GM06990 (cell line): ENCODE data around the gene CALD1.

Experiments used
- DNase-seq: peaks from one replicate; pipeline ENCODE4 v3.0.0-alpha.2; 2011; ENCODE audit not compliant: insufficient read length; ENCODE audit errors: extremely low read depth
- H3K27me3 ChIP-seq: replicated peaks from 2 replicates; pipeline ENCODE4 v1.6.0; 2011; ENCODE audit warnings: low read length; ENCODE audit not compliant: control insufficient read depth, insufficient read depth
- H3K36me3 ChIP-seq: 2 replicates; pipeline ENCODE4 v1.5.1; 2011; ENCODE audit warnings: low read length; ENCODE audit not compliant: control insufficient read depth, insufficient read depth
- H3K4me3 ChIP-seq: replicated peaks from 2 replicates; pipeline ENCODE4 v1.5.1; 2011; ENCODE audit warnings: low read depth, mild to moderate bottlenecking, control low read depth, low read length
- CTCF ChIP-seq: IDR thresholded peaks from 2 replicates; pipeline ENCODE4 v1.5.1; 2011; ENCODE audit warnings: low read length, control low read depth, mild to moderate bottlenecking, inconsistent platforms; ENCODE audit not compliant: insufficient read depth, poor library complexity, severe bottlenecking

CALD1 gene

GRCh38 chr7:134789967-134790685, 10.7 kb downstream of the CALD1 start:
- no peak for DNase-seq
- Histone ChIP-seq H3K36me3 (no peaks in the 10 kb centered on the region), H3K4me3 (no peak overlapping the region), H3K27me3 (peaks cover 2% of the 10 kb centered on the region)
- no peak for TF ChIP-seq CTCF

GRCh38 chr7:134792968-134793367, 13.5 kb downstream of the CALD1 start:
- no peak for TF ChIP-seq CTCF
- DNase-seq: no peak
- Histone ChIP-seq H3K4me3 (no peak overlapping the region), H3K36me3 (no peaks in the 10 kb centered on the region), H3K27me3 (peaks cover 2% of the 10 kb centered on the region)

- Histone ChIP-seq H3K4me3 (no peak overlapping the region), H3K36me3 (no peaks in the 10 kb centered on the region), H3K27me3 (no peaks in the 10 kb centered on the region)
- TF ChIP-seq CTCF: no peak
- DNase-seq: no peak
These were observed 15.8 kb downstream of the CALD1 start for GRCh38 chr7:134795231-134795630.

- no peak for DNase-seq
- no peak for TF ChIP-seq CTCF
- H3K36me3 ChIP-seq: no peaks in the 10 kb centered on the region
- no peaks in the 10 kb centered on the region for H3K27me3 ChIP-seq
- H3K4me3 ChIP-seq: no peak overlapping the region
These were observed 18.7 kb downstream of the CALD1 start for GRCh38 chr7:134798155-134798554.

GRCh38 chr7:134799377-134799776, 19.9 kb downstream of the CALD1 start:
- Histone ChIP-seq H3K36me3 (no peaks in the 10 kb centered on the region), H3K4me3 (no peak overlapping the region), H3K27me3 (no peaks in the 10 kb centered on the region)
- no peak for DNase-seq
- TF ChIP-seq CTCF: no peak

- TF ChIP-seq CTCF: no peak
- Histone ChIP-seq H3K27me3 (no peaks in the 10 kb centered on the region), H3K4me3 (no peak overlapping the region), H3K36me3 (no peaks in the 10 kb centered on the region)
- no peak for DNase-seq
These were observed 23.3 kb downstream of the CALD1 start for GRCh38 chr7:134802762-134803161.
